Adrenal gland (tissue), 5 donors: ENCODE measurements around the gene BACE1.

Source experiments
- POLR2A ChIP-seq, 2 donors: fragments of 450-650 bp; IDR thresholded peaks; one replicate each; pipeline ENCODE4 v1.6.1; 2017; ENCODE audit warnings: antibody characterized with exemption in 2 of 2, mild to moderate bottlenecking in 2 of 2, moderate library complexity in 1 of 2
- TF ChIP-seq, protein P1 (sequence below), 6 experiments: fragments of 450-650 bp in 4 of 6; fragments of 200-600 bp in 2 of 6; sonication (generic) in 1 of 6; IDR thresholded peaks; 1 replicate in 5 of 6; 2 replicates in 1 of 6; pipeline versions ENCODE4 v1.5.1 to v1.8.0; 2016 to 2021; ENCODE audit warnings: antibody characterized with exemption in 6 of 6, mild to moderate bottlenecking in 2 of 6, moderate library complexity in 1 of 6
- donor health status: DM: no; HTN: no; CAD: no.

DNA sequence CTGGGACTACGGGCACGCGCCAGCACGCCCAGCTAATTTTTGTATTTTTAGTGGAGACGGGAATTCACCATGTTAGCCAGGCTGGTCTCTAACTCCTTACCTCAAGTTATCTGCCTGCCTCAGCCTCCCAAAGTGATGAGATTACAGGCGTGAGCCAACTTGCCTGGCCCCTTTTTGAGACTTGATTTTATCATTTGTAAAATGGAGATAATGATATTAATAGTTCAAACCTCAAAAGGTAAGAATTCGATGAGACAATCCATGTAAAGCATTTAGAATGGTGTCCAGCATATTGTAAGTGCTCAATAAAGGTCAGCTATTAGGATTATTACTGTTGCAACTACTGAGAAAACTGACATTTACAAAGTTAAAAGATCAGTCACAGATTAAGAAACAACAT, 2.7 kb upstream of the BACE1 start:
- TF ChIP-seq, protein P1, sequence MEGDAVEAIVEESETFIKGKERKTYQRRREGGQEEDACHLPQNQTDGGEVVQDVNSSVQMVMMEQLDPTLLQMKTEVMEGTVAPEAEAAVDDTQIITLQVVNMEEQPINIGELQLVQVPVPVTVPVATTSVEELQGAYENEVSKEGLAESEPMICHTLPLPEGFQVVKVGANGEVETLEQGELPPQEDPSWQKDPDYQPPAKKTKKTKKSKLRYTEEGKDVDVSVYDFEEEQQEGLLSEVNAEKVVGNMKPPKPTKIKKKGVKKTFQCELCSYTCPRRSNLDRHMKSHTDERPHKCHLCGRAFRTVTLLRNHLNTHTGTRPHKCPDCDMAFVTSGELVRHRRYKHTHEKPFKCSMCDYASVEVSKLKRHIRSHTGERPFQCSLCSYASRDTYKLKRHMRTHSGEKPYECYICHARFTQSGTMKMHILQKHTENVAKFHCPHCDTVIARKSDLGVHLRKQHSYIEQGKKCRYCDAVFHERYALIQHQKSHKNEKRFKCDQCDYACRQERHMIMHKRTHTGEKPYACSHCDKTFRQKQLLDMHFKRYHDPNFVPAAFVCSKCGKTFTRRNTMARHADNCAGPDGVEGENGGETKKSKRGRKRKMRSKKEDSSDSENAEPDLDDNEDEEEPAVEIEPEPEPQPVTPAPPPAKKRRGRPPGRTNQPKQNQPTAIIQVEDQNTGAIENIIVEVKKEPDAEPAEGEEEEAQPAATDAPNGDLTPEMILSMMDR (IDR thresholded peaks at IDR 0.05), result no peak
- no peak for TF ChIP-seq POLR2A (IDR thresholded peaks at IDR 0.05)
